Frontal cortex (tissue), 4 donors: ENCODE results near the gene GFPT1. TPM values are rescaled to one million over a fixed set of nuclear protein-coding genes. Genes with fewer than 3 reads are reported as not detected.

Experiments used
- DNase-seq, 2 donors: peaks; one replicate each; pipeline ENCODE4 v3.0.0; 2012; ENCODE audit warnings: low spot score in 2 of 2
- FAIRE-seq: peaks from 2 replicates; lab custom pipeline; 2012; peaks lifted over from hg19 to GRCh38; lab: Jason Lieb, UNC
- total RNA-seq: library from RNA; depleted of rRNA; stranded (reverse); fragments of >200 nt; gene quantifications from one replicate; pipeline ENCODE4 v1.2.3, GENCODE V29; 2014
- donor health status: control.
- donor health status: control.
- donor health status: control.

The GFPT1 gene
- total RNA-seq, 1 donor from 2014 or later = 97.4 TPM

DNA sequence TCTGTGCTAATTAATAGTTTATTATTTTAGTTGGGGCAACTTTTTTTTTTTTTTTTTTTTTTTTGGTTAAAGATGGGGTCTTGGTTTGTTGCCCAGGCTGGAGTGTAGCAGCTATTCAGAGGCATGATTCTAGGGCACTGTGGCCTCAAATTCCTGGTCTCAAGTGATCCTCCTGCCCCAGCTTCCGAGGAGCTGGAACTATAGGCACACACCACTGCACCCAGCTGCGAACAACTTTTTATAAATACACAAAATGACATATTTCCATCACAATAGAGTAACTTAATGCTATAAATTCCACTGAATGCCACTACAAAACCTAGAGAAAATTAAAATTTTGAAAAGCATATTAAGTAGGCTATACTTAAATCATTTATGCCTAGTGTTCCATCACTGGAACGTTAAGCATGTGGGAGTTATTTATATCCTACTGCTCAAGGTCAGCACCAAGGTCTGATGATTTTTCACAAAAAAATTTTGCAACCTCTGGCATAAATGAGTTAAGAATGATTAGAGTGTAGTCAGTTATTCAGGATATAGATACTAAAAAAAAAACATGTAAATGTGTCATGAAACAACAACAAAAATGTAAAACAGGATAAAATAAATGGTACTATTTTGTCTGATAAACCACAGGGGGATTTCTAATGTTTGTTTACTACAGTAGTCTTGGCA, 46.8 kb downstream of the GFPT1 start:
- DNase-seq = no peak
- no peak for FAIRE-seq

DNA sequence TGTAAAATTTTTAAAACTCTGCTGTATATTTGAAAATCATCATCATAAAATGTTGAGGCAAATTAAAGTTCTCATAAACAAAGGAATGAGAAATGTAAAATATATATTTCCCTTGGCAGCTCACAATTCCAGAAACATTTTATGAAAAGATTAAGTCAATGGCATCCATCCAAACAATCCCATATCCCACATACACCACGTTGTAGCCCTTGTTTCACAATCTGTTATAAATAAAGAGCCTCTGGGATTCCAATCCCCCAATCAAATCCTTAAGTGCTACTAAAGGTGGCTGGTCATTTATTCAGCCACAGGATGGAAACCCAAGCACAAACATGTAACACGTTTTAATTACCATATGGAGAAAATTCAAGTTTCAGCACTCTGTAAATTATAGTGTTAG, 51.7 kb downstream of the GFPT1 start:
- FAIRE-seq = no peak
- no peak for DNase-seq

DNA sequence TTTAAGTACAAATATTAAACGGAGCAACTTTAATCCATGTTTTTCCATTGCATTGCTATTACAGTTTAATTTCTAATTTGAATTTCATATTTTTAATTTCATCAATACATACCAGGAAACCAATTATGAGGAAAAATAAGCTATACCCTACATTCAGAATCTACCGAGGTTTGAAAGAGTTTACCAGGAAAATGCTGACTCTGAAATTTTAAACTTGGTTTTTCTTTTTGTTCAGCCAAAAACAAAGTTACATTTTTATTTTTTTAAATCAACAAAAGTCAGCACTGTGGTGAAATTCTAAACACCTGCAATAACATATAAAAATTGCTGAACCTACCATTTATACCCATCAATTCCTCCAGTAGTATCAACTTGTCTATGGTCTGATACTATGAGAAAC, 53.7 kb downstream of the GFPT1 start:
- no peak for DNase-seq
- no peak for FAIRE-seq

DNA sequence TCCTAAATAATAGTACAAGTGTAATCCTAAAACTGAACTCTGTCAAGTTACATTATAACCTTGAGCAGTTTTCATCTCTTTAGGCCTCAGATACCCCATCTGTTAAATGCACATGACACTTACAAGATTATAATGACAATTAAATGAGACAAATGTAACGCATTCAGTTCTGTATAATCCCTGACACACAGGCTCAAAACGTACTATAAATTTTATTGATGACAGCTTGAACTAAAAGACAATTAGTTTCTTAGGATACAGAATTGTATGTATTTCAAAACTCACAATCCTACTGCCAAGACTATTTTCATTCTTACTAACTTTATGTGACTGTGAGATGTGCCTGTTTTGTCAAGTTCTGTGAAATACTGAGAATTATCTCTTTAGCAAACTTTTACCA, 56.2 kb downstream of the GFPT1 start:
- DNase-seq (no peak), FAIRE-seq (no peak)

DNA sequence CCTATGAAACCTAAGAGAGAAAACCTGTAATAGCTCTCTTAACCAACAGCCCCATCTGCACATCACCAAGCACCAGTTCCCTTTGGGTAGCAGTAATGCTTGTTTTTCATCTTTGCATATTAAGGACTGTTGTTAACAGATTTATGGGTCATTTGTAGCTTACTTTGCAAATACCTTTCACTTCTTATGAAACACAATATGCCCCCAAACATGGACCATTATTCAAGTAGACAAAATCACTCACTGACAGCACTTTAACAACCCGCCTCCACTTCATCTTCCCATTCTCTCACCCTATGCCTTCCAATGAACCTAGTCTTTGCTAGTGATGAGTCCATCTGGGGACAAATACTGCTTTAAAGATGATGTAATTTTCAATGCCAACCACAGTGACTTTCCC, 64.4 kb downstream of the GFPT1 start:
- FAIRE-seq = no peak
- no peak for DNase-seq

DNA sequence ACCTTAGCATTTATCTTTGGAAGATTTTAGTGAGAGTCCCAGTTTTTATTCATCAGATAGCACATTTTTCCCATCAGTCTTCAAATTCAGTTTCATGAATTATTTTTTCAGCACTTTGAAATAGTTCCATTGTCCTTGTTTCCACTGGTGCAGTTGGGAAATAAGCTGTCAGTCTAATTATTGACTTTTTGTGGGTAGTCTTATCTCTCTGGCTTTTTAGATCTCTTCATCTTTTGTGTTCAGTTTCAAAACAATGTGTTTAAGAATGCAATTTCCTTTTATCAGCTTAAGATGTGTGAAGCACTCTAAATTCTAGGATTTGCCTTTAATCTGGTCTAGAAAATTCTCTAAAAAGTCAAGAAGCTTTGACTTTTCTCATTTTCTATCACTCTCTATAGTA, 70.5 kb downstream of the GFPT1 start:
- FAIRE-seq (no peak), DNase-seq (no peak)

DNA sequence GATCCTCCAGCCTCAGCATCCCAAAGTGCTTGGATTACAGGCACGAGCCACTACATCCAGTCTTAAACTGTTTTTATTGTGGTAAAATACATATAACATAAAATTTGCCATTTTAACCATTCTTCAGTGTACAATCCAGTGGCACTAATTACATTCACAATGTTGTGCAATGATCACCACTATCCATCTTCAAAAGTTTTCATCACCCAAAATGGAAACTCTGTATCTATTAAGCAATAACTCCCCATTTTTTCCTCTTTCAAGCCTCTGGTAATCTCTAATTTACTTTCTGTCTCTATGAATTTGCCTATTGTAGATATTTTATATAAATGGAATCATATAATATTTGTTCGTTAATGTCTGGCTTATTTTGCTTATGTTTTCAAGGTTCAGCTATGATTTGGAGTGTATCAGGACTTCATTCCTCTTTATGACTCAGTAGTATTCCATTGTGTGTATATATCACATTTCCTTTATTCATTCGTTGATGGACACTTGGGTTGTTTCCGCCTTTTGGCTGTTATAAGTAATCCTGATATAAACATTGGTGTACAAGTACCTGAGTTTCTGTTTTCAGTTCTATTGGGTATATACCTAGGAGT, 71.8 kb downstream of the GFPT1 start:
- DNase-seq = no peak
- no peak for FAIRE-seq

DNA sequence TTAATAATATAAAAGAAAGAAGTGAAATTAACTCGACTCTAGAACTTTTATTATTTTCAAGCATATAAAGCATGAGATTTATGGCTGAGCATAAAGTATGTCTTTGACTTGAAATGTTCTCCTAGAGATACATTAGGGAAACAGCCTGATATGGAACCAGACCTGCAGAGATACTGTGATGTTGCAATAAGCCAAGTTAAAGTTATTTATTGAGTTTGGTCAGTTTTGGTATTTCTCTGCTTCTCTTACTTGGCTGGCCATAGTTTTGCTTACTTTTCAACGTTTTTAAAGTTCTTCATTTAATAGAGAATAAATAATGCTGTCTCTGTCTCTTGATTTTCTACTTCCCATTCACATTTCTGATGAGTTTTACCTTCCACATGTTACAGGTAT, 76.0 kb downstream of the GFPT1 start:
- DNase-seq = no peak
- no peak for FAIRE-seq

DNA sequence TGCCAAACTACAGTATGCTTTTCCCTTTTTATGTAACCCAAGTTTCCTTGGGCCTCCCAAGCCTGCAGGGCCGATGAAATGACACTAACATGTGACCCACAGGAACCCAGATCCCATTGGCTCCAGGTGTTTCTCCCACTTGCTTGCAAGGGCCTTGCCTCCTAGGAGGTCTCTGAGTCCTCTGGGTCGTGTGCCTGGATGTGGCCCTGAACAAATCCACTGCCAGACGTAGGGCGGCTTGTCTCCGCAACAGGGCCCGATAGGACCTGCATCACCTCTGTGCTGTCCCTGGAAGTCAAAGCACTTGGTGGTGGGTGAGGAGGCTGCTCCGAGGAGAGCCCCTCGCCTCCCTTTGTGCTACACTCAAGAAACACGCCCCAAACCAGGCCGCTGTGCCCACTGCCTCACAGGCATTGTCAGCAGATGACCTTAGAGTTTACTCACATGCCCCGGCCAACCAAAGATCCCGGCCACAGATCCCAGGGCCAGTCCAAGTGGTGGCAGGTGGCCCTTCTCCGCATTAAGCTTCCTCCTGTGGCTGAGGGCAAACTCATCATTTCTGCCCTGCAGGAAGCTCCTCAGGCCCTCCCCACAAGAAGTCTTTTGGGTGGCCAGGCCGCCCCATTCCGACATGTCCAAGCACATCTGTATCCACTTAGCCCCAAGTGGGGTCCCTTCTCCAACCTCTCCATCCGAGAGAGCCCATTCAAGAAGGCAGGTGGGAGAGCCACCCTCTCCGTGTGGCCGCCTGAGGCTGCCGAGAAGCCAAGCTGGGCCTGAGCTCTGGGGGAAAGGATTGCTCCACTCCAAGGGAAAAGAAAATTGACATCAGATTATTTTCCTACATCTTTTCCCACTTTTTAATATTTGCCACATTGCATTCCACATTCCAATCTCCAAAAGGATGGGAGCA, 76.7 kb downstream of the GFPT1 start:
- no peak for FAIRE-seq
- no peak for DNase-seq

DNA sequence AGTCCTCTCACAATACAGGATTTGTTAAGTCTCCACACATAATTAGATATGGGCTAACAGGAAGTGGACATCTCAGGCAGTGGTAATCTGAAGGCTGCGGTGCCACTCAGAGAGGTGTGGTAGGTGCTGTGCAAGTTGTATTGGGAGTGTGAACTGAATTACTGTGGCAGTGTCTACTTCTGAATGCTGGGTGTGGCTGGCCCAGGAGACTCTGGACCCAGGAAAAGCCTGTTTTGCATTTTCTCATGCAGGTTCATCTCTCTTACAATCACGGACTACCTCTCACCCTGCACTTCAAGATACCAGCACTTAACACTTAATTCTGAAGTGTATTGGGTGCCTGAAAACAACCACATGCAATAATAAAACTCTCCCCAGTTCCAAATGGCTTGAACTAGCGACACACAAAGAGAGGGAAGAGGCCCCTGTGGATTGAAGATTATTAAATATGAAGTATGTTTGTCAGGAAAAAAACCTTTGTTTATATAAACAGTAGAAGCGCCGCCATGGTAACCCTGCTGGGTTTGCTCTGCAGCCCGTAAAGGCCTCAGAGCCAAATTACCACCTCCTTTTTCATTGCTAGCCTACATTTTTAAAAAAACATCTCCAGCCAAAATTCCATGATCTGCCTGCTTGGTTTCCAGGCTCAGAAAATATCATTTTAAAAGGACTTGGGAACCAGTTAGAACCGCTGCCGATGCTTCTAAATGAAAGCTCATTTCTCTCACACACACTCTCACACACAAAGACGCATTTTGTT, 77.5 kb downstream of the GFPT1 start:
- DNase-seq (no peak), FAIRE-seq (no peak)

DNA sequence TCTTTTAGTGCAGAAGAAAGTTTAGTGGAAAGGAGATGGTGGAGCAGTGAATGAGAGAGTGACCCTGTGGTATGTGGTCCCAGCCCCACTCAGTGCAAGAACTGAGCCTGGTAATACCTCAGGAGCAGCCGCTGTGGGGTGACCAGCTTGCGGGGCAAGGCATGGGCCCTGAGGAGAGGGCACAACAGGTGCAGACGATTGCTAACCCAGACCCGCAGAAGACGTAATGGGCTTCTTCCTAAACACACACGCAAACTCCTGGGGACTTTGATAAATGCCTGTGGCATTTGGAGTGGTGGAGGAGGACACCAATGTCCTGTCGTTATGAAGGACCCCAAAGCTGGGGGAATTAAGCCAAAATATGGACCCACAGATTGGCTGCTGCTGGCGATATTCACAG, 78.7 kb downstream of the GFPT1 start:
- no peak for DNase-seq
- FAIRE-seq = no peak

DNA sequence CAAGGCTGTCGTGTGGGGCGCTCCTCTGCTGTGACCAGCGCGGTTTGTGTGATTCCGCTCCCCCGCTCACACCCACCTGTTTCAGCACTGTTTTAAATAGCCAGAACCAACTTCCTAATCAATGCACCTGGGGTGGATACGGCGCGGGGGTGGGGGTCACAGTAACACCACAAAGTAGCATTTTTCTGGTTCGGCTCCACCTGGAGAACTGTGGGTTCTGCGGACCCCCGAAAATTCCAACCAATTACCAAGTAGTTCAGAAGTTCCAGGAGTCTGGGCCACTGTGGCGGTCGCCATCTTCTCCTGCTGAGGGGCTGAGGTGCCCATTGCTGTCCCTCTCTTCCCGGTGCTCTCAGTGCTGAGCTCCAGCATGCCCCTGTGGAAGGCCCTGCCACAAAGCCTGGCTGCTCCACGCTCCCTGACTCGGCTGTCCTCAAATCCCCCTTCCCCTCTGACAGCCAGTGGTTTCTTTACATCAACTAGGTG, 79.4 kb downstream of the GFPT1 start:
- DNase-seq (no peak), FAIRE-seq (no peak)

DNA sequence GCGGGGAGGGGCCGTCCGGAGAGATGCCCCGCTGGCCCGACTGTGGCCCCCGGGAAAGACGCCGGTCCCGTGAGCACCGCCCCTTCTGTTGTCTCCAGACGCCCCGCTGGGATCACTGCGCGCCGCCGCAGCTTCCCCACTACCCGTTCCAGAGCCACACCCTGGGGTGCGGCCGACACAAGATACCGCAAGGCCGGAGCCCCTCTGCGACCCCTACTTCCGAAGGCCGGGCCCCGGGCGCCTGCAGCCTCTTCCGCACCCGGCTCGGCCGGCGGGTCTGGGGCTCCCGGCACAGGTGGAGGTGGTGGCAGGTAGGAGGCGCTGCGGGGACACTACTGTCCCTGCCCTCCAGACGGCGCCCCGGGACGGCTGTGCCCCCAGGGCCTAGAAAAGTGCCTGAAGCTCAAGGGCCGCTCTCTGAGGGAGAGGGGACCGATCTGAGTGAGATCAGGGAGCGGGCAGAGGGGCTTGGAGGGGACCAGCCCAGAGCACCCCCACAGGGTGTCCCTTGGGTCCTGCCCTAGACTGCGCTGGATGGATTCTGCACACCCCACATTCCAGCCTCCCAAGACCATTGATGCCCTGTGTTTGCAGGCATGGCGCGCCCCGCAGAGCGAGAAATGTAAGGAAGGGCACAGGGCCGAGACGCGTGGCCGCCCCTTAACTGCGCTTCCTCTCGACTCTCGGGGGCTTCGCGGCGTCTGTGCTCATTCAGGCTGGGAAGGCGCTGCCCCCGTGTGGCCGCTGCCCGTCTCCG, 80.0 kb downstream of the GFPT1 start:
- peak; percentile 59 to 82 for DNase-seq
- FAIRE-seq = no peak

DNA sequence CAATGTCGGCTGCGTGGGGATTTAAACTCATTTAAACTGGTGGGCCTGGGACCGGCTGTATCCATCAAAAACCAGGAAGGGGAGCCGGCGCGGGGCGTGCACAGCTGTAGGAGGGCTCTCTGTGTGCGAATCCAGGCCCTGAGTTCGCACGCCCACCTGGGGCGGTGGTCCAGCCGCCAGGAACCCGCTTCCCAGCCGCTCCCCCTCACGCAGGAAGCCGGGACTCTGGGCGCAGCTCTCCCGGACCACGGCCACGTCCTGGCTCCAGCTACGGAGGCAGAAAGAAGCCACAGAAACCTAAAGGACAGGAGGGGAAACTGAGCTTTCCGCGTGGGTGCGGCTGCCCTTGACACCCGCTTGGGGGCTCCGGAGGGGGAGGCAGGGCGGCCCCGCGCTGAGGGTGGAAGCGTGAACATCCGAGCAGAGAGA, 80.6 kb downstream of the GFPT1 start:
- FAIRE-seq = no peak
- peak in 1 of 2 donors; percentile 31 for DNase-seq

DNA sequence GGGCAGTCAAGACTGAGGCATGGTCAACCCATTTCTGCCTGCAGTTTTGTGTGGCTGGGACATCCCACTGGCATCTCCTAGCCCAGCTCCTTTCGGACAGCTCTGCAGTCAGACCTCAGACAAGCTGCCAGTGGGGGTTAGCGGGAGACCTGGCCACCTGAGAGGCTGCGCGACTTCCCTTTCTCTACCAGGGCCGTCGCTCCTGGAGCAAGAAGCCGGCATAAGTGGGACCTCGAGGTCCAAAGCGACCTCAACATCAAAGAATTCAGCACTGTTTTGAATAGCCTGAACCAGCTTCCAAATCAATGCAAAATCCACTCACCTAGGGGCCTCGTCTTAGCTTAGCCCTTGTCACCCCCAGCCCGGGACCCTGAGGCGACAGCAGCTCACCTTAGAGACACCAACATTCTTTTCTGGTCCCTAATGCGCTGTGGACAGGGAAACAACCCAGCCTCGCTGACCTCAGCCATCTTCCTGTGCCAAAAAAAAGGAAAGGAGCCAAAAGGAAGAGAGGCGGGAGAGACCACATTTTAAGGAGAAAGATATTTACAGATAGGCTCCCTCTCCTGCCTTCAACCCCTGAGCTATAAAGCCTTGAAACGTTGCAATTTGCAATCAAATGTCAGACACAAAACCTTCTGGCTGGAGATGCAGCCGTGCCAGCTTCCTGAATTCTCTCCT, 81.2 kb downstream of the GFPT1 start:
- FAIRE-seq = no peak
- DNase-seq = no peak

DNA sequence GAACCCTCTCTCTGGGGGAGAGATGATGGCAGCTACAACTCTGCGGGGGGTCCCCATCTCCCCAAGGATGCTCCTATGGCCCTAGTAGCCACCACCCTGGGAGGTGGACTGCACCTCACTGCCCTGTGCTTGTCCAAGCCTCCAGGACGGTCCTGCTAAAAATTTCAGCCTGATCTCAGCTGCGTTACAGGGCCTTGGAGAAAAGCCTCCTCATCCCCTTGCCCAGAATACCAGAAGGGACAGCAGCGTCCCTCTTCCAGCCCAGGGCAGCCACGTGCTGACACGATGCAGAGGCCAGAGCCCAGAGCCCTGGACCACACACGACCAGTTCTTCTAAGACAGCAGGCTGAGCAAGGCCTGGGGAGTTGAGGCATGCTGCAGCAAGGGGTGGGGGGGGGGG, 81.9 kb downstream of the GFPT1 start:
- no peak for FAIRE-seq
- DNase-seq = no peak

DNA sequence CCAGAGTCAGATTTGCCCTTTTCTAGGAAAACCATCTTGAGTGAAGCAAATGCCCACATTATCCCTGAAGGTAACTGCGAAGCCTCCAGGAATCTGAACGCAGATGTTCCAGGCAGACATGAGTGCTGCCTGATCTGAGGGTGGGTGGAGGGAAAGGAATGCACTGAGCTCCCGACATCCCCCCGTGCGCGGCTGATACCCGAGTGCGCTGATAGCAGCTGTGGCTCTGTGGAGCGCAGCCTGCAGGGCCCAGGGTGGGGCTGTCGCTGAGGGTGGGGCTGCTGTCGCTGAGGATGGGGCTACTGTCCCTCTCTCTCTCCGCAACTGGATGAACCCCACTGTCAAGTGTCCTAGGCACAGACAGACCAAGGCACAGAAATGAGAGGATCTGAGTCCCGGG, 82.4 kb downstream of the GFPT1 start:
- no peak for DNase-seq
- FAIRE-seq = no peak

DNA sequence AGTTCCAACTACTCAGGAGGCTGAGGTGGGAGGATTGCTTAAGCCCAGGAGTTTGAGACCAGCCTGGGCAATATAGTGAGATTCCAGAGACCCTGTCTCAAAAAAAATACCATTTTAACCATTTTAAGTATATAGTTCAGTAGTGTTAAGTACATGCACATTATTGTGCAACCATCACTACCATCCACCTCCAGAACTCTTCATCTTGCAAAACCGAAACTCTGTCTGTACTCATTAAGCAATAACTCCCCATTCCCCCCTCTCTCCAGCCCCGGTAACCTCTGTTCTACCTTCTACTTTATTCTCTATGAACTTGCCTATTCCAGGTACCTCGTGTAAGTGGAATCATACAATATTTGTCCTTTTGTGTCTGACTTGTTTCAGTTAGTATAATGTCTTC, 86.4 kb downstream of the GFPT1 start:
- FAIRE-seq (no peak), DNase-seq (no peak)
